ENCODE results near the gene CPT1A.

Gene CPT1A

DNA sequence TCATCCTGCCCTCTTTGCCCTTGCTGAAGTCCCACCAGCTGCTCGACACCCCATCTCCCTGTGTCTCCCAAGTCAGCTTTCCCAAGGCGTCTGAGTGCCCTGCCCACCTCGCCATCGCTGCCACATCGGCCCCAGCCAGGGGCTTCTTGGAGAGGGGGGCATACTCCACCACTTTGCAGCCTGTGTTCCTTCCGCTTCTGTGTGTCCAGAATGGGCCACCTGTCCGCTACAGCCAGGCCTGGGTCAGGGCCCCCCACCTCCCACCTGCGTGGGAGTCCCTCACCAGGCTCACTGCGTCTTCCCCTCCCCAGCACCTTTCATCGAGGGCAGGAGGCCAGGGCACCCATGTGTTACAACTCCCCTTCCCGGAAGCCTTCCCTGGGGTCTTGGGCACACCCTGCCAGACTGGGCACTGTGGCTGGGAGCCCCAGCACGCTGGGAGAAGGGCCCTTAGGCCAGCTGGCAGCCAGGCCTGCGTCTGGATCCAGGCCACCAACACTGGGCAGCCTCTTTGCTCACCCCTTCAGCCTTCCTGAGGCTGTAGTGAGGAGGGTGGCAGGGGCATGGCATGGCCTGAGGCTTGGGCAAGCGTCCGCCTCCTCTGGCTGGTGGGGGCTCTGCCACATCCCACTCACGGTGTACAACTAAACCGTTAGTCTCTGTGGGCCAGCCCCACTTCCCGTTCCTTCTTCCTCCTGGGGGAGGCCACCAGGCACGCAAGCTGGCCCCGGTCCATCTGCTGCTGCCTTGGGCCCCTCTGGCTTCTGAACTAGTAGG lies 13.4 kb downstream of the CPT1A start:
- DNase-seq = no peak

DNA sequence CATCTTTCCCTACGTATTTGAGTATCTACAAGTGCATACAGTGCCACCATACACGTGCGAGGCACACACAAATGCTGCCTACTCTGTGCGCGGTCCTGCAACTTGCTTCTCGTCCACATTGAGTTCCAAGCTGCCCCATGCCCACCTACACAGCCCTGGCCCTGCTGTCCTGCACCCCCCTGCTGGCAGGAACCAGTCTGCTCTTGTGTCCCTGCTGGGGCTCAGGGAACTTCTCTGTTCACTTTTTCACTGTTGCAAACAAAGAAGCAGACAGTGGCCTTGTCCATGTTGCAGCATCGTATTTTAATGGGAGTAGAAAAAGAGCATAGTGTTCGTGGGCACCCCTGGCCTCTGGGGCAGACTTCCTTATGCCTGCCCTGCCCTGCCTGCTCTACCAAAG lies 14.0 kb downstream of the CPT1A start:
- no peak for DNase-seq

DNA sequence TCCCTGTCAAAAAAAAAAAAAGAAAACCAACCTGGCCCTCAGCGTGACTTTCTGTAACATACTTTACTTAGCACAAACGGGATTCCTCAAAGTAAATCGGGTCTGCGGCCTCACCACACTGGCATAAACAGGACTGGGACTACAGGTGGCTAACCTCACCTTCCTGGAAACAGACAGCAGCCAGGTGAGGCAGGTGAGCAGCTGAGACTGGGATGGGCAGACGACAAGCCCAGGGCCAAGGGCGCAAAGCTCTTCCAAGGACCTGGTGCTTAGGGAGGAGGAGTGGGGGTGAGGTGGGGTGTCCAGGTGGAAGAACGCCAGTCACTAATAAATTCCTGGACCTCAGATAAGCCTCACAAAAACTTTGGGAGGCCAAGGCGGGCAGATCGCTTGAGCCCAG lies 15.0 kb downstream of the CPT1A start:
- DNase-seq = no peak

DNA sequence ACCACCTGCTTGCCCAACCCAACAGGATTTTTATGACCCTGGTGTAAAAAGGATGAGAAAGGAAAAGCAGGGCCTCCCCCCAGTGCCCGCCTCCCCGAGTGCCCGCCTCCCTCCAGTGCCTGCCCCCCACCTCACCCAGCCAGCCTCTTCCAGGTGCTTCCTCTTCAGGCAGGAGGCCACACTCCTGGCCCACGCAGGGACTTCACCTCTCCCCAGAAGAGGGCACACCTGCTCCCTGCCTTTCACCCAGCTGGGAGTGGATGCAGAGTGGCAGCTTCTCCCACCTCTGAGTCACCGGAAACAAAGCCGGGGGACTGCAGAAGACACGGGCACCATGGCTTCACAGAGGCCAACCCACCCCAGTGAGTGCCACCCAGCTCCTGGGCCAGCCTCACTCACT lies 16.1 kb downstream of the CPT1A start:
- DNase-seq = no peak

DNA sequence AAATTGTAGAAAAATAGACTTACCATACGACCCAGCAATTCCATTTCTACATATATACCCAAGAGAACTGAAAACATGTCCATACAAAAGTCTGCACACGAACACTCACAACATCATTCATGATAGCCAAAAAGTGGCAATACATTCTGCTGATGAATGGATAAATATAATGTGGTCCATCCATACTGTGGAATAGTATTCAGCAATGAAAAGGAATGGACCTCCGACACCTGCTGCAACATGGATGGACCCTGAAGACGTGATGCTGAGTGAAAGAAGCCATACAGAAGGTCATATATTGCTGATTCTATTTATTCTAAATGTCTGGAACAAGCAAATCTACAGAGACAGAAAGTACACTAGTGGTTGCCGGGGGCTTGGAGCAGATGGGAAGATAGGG lies 19.2 kb downstream of the CPT1A start:
- DNase-seq = no peak

DNA sequence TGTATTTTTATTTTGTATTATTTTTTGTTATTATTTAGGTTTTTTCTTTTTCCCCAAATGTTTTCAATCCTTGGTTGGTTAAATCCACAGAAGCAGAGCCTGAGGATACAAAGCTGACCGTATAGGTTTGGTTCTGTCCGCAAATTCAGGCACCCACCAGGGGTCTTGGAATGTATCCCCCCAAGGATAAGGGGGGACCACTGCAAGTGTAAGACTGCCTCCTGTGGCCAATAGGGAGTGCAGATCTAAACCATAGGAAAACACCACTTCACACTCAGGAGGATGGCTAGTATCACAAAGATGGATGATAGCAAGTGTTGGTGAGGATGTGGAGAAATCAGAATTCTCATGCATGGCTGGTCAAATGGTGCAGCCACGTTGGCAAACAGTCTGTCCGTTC lies 20.0 kb downstream of the CPT1A start:
- no peak for DNase-seq

DNA sequence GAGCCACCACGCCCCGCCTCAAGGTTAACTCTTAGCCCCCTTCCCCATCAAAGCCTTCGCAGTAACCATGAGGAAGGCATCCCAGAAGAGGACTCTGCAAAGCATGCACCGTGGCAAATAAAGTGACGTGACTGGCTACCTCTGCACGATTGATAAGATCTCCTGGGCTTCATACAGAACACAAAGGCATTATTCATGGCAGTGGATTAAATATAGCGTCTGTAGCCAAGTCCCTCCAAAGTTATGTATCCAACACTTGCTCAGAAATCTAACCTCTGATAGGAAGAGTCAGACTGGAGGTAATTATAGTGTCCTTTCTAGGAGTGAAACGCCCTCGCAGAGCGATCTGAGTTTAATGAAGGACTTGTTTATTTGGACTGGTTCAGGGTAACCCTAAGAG lies 22.4 kb downstream of the CPT1A start:
- no peak for DNase-seq

DNA sequence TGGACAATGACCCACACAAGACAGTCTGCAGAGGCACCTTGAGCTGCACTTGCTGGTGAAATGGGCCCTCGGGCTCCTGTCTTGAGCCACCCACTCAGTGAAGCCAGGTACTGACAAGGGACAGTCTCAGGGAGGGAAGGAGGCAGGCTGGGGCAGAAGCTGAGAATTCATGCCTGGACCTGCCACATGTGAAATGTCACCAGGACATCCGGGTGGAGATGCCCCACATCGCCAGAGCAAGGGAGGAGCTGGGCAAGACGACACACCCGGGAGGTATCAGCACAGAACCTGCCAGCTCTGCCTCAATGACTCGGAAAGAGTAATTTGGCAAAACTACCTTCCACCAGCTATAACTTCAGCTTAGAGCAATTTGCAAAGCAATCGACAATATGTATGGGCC lies 23.5 kb downstream of the CPT1A start:
- no peak for DNase-seq

DNA sequence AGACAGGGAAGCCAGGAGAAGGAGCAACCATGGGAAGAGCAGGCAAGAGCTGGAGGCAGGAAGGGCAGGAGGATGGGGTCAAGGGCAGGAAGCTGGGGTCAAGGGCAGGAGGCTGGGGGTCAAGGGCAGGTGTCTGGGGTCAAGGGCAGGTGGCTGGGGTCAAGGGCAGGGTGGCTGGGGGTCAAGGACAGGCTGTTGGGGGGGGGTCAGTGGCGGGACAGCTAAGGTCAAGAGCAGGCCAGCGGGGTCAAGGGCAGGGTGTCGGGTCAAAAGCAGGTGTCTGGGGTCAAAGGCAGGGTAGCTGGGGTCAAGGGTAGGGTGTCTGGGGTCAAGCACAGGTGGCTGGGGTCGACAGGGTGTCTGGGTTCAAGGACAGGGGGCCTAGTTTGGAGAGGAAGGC lies 24.2 kb downstream of the CPT1A start:
- no peak for DNase-seq

DNA sequence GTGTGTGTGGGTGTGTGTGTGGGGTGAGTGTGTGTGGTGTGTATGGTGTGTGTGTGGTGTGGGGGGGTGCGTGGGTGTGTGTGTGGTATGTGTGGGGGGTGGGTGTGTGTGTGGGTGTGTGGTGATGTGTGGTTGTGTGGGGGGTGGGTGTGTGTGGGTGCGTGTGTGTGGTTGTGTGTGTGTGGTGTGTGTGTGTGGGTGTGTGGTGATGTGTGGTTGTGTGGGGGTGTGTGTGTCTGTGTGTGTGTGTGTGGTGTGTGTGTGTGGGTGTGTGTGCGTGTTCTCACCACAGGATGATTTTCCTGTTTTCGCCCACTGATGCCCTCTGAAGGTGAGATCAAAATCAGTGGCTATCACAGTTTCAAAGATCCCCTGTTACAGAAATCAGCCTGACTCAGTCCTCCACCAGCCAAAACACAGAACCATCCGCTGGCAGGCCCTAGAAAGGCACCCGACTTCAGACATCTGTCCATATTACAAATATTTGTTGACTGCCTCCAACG lies 24.7 kb downstream of the CPT1A start:
- DNase-seq = no peak

DNA sequence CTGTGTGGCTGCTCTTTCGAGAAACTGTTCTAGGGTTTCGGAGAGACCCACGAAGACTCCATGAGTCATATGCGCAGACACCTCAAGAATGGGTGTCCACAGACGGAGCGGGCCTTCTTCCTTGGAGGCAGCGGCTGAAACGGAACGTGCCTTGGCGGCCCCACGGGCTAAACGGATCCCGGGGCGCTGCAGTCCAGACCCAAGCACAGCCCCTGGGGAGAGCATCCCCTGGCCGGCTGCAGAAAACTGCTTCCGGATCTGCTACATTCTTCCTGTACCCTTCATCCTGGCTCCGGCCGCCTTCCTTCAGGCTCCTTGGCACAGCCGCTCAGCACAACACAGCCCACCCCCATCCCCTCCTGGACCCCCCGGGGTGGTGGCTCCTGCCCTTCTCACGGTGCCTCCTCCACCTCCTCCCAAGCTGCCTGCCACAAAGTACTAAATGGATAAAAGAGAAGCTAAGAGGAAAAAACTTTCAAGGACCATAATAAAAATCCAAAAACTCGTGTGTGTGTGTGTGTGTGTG lies 25.4 kb downstream of the CPT1A start:
- DNase-seq = no peak

DNA sequence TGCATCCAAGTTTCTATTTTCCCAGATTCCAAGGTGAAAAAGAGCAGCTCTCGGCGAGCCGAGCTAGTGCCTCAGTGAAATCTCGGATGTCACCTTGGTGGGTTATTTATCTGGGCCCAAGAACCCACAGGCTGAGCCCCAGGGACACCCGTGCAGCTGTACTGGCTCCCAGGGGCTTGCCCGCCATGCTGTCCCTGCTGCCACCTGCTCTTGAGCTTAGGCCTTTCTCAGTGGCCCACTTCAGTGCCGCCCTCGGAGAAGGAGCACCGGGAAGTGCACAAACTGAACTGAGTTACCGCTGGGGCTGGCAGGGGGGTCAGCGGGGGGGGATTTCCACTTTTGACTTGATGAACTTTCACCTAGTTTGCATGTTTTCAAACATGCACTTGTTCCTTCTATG lies 27.9 kb downstream of the CPT1A start:
- no peak for DNase-seq

DNA sequence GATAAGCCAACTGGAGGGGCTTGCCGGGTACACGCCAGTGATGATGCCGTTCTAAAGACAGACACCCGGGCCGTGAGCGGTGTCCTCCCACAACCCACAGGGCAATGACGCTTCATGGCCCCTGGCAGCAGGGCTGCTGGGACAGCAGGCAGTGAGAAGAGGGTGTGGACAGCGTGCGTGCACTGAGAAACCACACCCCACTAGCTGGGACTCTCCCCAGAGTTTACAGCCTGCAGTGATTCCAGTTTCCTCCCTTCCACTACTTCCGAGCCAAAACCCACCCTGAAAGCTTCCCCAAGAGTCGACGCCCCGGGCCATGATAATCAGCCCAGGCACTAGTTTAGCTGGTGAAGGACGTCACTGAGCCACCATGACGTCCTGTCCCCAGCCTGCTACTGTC lies 29.2 kb downstream of the CPT1A start:
- no peak for DNase-seq

DNA sequence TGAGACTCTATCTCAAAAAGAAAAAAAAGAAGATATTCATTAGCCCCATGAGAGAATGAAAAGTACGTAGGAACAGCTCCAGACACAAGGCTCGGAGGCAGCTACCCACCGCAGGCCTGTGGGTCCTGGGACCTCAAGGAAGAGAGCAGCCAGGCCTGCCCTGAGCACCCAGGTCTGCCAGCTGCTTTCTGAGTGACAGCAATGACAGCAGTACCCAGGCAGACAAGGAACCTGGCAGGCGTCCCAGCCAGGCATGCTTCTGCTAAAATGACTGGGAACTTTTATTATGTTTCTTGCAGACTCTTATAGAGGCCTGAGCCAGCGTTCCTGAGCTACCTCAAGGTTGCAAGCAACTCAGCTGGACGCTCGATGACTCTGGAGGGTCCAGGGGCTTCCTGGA lies 31.6 kb downstream of the CPT1A start:
- DNase-seq = no peak

DNA sequence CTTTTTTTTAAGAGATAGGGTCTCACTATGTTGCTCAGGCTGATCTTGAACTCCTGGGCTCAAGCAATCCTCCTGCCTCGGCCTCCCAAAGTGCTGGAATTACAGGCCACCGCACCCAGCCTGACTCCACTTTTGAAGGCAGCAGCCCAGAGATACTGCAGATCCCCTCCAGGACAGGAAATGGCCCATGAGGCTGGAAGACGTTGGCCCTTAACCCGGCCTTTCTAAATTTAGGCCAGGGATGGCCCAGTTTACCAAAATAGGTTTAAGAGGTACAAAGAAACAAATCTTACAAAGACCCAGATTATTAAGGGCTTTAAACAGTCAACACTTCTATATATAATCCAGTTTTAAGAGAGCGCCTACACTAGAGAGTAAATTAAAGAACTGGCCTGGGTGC lies 32.2 kb downstream of the CPT1A start:
- DNase-seq = no peak

DNA sequence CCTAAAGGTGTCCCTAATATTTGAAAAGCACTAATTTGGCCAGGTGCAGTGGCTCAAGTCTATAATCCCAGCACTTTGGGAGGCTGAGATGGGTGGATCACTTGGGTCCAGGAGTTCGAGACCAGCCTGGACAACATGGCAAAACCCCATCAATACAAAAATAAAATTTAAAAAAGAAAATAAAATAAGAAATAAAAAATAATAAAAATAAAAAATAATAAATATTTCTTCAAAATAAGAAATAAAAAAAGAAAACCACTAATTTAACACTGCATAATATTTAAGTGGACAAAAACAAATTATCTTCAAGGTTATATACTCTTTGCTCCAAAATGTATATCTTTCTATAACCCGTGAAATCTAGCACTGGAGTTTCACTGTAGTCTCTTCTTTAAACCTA lies 32.9 kb downstream of the CPT1A start:
- no peak for DNase-seq

DNA sequence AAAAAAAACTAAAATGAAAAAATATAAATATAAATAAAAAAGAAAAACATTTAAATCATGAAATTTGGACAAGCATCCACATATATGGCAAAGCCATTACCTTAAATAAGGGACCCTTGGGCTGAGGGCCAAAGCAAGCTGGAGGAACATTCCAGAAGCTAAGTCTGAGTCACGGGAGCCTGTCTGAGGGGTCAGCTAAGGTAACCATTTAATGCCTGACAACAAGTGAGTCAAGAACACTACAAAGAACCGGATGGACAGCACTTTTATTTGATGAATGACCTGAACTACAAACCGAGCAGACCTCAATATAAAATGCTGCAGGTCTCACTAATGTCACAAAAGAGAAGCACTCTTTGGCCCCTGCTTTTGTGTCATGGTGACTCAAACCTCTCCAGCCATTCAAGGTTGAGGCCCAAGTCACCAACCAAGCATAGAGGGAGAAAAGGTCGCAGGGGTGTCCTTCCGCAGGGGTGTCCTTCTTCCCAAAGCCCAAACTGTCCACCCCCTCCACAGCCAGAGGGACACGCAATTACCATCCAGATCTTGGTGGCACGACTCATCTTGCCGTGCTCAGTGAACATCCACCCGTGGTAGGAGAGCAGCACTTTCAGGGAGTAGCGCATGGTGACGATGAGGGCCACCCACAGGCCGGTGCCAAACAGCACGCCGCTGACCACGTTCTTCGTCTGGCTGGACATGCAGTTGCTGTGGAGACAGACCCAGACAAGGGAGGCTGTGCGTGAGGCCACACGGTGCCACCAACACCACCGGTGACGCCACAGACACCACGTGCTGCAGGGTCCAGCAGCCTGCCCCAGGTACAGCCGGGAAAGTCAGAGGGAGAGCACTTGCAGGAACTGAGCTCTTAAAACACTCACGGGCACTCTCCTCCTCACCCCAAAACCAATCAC lies 34.5 kb downstream of the CPT1A start:
- no peak for DNase-seq

DNA sequence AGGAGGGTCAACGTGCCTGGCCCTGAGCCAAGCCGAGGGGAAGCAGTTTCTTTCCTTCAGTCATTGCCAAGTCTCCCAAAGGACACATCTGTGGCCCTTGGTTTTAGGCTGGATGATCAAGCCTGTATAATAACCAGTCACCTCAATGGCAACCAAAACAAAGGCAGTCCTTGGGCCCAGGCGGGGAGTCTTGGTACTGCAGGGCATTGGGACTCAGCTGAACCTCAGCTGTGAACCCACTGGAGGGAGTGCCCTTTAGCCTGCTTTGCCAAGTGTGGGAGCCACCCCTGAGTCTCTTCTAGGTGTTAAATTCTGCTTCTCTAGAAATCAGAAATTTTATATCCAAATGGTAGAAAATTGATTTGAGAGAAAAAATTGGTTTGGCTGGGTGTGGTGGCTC lies 36.9 kb downstream of the CPT1A start:
- DNase-seq = no peak

DNA sequence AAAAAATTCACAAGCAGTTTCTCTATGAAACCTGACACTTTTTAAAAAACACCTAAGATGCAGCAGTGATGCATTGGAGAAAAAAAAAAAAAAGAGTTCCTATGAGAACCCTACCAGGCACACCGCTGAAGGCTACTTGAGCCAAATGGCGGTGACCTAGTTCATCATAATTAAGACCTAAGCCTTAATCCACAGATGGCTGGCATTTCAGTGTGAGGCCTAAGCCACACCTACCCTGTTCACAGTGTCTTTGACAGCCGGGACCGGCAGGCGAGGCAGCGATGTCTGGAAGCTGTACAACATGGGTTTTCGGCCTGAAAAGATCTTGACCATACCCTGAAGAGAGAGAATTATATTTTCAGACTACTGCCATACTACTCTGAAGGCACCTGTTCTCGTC lies 38.0 kb downstream of the CPT1A start:
- DNase-seq = no peak

DNA sequence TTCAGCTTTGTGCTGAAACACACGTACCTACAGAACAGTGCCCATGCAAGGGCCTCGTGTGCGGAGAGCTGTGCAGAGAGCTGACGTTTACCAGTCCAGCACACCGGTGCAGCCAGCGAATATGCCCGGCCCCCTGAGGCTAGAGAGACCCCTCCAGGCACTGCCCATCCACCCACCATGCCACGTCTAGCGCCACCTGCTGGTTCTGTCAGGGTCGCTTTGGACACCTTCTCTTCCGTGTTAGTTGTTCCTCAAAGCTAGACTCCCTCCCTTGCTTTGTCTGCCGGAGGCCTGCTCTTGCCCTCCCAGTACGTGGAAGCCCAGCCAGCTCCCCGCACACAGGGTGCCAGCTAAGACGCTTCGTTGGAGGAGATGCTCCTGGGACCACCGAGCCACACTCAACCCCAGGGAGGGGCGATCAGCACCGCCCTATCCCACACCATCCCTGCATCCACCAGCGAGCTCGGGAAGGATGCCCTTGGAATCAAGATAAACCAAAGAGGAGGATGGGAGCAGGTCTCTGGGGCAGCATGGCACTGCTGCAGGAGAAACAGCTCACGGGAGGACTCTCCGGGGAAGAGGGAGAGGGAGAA lies 43.4 kb downstream of the CPT1A start:
- no peak for DNase-seq

DNA sequence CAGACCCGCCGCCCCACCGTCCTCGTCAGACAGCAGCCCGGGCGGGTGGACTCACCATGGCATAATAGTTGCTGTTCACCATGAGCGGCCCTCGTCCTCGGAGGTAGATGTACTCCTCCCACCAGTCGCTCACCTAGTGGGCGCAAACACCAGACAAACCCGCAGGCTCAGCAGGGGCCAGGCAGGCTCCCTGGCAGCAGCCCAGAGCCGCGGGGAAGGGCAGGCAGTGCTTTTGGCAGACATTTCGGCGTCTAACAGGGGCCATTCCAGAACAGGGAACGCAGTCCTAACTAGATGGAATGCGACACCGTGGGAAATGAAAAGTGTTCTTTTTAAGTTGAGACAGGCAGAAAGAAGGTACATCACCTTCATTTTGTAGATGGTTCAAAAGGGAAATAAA lies 44.9 kb downstream of the CPT1A start:
- no peak for DNase-seq

DNA sequence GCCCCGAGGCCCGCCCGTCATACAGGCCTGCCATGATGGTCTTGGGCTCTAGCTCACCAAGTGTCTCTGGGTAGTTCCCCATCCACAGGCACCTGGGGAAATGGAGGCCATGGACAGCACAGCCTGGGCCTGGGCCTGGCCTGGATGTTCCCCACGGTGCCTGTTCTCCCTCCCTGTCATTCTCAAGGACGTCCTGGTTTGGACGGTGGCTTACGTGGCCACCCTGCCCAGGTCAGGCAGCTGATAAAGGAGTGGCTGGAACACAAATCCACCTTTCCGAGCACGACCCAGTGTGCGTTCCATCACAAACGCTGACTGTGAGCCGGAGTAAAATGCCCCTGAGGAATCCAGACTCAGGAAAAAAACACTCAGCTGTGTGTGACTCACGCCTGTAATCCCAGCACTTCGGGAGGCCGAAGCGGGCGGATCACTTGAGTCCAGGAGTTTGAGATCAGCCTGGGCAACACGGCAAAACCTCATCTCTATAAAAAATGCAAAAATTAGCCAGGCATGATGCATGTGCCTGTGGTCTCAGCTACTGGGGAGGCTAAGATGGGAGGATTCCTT lies 49.2 kb downstream of the CPT1A start:
- no peak for DNase-seq

DNA sequence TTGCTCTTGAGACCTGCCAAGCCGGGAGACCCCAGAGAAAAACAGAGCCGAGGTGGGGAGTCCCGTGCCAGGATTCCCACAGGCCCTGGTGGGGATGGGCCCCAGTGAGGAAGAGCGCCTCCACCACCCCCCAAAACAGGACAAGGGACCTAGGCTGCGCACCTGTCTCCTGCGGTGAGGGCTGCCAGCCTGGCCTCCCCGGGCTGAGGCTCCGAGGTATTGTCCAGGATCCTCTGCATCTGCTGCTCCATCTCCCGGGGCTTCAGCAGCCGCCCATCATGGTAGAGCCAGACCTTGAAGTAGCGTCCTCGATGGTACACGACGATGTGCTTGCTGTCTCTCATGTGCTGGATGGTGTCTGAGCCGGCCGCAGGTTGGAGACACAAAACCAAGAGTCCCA lies 57.1 kb downstream of the CPT1A start:
- DNase-seq = no peak

Data from NCI-H1436 treated with DMSO at 0.1 percent for 48 hours (cell line).